GM19099 (cell line): ENCODE results near the gene MUC4.

Source experiments
- POLR2A ChIP-seq: IDR thresholded peaks from 3 replicates; pipeline ENCODE4 v1.6.1; 2011; ENCODE audit warnings: low read depth; ENCODE audit not compliant: insufficient read length; ENCODE audit errors: extremely low read depth

The MUC4 gene

DNA sequence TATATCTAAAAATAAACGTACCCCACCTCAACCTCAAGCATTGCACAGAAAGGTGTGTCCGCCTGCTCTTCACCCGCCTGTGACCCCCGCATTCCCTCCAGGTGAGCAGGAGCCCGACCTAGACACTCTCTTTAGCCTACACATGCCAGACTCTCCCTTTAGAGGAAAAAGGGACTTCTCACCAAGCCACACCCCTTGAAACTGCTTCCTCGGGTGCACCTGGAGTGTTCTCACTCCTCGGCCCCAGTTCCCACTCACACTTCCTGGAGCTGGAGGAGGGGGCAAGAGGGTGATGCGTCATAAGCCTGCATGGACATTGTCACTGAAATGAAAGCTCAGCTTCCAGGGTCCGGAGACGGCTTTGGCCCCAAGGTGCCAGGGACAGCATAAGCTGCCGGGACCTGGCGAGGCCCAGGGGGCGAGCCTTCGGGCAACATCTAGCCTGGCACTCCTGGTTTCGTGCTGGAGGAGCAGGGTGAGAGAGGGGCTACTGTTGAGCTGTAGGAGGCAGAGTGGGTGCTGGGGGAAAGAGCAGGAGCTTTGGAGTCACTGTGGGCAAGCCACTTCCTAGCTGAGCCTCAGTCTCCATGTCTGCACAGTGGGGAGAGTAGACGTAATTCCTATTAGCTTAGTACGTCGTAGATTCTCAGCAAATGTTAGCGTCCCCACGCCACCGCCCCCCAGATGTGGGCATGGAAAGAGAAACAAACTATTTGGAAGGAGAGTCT is 9.8 kb upstream of the MUC4 start:
- no peak for TF ChIP-seq POLR2A

DNA sequence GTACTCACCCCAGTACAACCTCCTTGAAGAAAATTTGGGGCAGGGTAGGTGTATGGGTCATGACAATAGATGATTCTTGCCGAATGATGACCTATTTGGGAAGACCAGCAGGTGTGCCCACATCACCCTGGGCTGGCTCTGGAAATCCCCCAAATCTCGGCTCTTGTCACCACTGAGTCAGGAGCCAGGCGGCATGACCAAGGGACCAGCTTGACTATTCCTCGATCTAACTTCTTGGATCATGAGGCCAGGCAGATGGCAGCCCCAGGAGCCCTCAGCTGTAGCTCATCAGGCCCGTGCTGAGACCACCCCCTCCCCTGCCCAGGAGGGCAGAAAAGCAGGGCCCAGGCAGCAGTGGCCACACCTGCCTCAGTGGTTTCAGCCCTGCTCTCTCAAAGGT is 9.2 kb upstream of the MUC4 start:
- no peak for TF ChIP-seq POLR2A

DNA sequence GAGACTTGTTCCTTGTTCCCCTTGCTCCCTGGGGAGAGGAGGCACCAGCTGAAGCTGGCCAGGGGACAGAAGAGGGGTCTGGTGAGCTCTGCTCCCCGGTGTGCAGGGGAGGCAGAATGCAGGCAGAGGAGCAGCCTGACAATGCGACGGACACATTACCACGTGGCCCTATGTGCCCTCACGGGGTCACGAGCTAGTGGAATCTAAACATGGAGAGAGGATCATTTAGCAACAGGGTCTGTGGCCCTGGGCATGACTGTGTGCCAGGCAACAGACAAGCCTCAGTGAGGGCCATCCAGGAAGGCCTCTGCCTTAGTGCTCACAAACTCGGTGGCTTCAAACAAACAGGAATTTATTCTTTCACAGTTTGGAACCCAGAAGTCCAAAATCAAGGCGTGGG is 8.5 kb upstream of the MUC4 start:
- TF ChIP-seq POLR2A = no peak

DNA sequence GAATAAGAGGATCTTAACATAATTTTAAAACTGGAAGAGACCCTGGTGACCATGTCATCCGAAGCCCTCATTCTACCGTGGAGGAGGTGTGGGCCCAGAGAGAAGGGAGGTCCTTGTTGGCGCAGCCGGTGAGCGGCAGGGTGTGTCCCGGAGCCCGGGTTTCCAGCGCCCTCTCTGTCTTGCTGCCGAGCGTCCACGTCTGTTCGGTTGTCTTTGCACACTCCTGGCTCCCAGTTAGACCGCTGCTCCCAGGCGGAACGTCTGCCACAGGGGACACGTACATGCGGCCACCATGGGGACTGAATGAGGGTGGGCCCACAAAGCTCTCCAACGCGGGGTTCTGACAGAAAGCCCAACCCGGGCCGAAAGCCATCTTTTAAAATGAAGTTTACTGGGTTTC is 6.6 kb upstream of the MUC4 start:
- TF ChIP-seq POLR2A = no peak

DNA sequence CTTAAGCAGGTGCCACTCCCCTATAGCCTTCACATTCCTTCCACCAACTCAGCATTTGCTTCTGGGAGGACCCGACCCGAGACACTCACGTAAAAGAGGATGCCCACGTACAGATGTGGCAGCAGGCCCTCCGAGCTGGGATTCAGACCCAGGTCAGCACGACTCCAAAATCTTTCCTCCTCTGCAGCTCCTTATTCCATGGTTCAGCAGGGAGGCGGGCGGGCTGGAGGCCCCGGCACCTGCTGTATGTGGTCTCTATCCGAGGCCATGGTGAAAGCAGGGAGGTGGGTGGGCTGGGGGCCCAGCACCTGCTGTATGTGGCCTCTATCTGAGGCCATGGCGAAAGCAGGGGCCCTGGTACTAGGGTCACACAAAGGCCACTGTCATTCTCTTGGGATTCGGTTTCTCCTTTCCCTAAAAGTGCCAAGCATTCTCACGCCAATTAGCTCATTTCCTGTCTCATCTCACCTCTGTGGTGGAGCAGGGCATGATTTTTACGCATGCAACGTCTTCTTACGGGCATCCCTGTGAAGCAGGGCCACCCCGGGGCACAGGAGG is 5.9 kb upstream of the MUC4 start:
- TF ChIP-seq POLR2A = no peak

DNA sequence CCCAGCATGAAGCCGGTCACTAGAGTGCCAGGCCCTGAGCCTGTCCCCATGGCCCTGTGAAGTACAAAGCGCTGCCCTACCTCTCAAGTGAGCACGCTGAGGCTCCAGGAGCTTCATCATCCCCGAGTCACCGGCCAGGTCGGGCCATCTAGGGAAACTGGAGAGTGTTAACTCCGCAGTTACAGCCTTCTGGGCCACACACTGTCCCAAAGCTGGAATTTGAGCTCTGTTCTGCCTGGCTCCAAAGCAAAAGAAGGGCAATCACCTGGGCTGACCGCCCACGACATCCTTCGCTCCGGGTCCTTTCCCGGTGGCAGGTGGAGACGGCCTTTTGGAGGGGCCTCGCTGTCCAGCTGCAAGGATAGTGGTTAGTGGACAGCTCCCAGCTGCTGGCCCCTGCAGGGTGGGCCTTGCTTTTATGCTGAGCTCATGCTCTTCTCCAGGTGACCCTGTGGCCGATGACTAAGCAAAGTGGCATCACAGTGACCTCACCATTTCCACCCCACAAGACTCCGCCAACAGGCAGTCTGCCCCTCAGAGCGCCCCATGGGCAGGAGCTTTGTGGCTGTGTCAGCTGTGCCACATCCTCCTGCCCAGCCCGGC is 3.5 kb upstream of the MUC4 start:
- no peak for TF ChIP-seq POLR2A

DNA sequence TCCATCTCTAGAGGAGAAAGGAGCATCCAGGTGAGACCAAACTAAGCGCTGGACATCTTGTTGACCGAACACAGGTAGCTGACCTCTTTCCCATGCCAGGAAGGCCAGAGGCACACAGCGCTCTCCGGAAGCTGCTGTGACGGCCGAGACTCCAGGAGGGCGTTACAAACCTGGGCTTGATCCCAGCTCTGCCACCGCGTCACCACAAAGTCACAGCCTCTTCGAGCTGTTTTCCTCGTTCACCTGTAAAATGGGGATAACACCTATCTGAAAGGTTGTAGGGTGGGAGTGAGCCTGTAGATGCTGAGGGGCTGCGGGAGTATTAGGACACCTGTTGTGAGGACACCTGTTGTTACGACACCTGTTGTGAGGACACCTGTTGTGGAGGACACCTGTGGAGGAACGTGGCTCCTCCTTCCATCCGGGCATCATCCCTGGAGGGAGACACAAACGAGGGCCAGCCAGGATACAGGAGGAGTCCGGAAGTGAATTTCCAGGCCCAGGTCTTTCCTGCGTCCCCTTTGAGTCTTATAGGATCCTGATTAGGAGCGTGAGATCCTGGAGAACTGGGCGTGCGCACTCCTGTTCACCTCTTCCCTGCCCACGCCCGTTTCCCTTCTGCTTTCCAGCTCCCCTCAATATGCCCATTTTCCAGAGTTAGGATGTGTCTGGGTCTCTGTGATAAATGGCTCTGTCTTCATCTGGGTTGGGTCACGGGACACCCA is 2.3 kb upstream of the MUC4 start:
- TF ChIP-seq POLR2A = no peak

DNA sequence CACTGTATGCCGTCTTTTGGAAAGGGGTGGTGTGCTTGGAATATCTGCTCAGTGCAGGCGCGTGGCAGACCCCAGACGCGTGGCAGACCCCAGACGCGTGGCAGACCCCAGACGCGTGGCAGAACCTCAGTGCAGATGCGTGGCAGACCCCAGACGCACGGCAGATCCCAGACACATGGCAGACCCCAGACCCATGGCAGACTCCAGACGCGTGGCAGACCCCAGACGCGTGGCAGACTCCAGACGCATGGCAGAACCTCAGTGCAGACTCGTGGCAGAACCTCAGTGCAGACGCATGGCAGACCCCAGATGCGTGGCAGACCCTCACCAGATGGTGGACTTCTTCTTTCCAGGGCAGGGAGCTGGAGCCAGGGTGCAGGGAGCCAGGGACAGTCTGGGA is 637 bp upstream of the MUC4 start:
- no peak for TF ChIP-seq POLR2A

DNA sequence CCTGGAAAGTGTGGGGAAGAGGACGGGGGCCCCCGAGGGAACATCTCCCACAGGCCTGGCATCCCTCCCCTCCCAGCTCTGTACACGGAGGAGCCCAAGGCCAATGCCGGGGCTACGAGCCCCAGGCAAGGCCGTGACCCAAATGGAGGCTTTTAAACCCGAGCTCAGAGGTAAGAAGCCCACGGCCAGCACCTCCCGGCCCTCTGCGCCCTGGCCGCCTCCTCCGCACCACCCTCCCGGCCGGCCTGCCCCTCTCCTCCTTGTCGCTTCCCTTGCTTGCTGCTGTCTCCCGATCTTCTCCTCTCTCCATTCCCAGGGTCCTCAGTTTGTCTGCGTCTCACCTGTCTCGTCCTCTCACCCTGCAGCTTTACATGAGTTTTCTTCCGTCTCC is 1.3 kb downstream of the MUC4 start:
- TF ChIP-seq POLR2A = no peak

DNA sequence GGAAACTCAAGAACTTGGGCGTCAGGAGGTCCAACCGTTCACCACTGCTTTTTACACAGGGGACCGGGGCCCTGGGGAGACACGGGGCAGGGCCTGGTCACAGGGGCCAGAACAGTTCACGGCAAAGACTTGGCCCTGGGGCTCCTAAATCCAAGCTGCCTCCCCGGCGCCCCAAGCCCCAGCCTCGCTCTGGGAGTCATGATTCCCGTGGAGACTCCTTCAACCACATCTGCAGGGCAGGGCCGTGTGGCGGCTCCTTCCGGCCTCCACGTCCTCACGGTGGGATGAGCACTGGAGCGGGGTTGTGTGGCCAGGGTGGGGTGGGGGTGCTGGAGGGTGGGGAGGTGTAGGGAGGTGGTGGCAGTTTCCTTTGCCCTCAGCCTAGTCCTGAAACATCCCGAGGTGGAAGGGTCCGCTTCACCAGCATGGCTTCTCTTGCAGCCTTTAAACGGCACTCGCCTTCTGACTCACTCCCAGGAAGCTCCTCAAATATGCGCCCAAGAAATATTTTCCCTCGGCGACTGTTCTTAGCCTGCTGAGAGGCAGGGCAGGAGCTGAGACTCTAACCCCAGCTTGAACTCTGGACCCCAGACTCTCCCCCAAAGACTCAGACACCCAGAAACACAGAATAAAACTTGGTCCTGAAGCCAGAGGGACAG is 1.8 kb downstream of the MUC4 start:
- TF ChIP-seq POLR2A = no peak

DNA sequence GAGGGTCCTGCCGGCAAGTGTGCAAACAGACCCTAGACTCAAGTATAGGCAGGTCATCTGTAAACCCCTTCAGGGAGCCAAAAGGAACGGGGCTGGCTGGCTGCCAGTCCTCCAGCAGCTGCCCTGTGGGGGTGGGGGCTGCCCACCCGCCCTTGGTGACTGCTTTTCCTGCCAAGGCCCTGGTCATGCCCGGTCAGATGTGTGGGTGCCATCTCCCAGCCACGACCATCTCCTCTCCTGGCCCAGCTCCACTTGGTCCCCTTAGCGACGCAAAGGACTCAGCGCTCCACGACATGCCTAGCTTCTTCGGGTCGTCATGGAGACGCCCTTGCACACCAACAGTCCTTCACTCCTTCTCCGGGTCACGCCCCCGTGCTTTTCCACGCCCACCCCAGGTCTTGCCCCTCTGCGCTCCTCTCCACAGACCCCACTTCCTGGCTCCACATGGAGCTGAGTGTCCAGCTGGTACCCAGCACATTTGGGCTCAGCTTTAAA is 2.4 kb downstream of the MUC4 start:
- TF ChIP-seq POLR2A = no peak

DNA sequence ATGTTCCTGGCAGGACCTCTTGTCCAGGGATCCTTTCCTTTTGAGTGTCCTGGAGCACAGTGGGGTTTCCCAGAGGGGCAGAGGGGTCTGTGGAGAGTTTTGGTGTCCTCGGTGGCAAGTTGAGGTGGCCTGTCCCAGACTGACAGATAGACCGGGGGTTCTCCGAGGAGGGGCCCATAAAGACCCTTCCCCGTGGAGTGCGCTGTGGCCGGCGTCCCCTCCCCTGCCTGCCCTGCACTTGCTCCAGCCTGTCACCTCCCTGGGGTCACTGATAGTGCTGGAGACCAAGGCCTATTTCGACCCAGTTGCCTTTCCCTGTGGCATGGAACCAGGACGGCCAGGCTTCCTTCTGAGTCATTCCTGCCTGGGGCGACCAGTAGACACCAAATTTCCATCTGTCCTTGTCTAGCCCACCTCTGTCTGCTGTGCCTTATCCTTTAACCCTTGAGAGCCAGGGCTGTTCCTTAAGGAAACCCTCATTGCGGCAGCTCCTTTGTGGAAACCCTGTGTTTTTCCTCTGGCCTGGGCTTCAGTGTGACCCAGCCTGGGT is 2.9 kb downstream of the MUC4 start:
- TF ChIP-seq POLR2A = no peak

DNA sequence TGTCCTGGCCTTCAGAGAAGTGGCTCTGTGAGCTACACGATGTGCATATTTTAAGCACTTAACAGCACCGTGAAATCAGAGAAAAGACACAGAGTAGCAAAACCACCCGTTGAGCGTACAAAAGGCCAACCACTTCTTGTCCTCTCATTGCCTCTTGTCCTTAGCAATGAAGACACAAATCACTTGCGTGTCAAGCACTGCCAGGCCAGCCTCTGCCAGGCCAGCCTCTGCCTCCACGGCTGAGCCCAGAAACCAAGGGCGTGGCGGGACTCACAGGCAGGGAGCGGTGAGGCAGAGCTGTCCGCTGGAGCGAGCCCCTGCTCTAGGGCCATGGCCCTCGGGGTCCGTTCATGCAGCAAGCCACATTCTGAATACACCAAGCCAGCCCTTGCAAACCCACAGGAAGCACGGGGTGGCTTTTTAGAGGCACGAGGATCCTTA is 4.0 kb downstream of the MUC4 start:
- no peak for TF ChIP-seq POLR2A

DNA sequence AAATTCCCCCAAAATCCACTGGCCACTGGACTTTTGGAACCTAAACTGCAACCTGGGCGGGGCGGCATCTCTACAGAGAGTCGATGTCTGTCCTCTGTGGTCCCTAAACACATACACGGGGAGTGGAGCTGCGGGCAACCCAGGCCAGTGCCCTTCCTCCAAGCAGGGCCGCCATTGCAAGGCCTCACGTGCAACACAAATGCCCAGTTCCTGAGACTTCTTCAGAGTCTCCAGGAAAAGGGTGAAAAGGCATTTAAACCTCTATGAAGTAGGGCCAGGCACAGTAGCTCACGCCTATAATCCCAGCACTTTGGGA is 4.9 kb downstream of the MUC4 start:
- TF ChIP-seq POLR2A = no peak
